Activated T-cell treated with anti-CD3 and anti-CD28 coated beads for 1 hour (primary cell): ENCODE results near the gene BCLAF1.
"Not testable (repeated sequence)": the region's sequence is repeated elsewhere in the genome, so short reads cannot be mapped to it uniquely, and the experiment has no call there.

Experiments used
- DNase-seq: peaks from one replicate; pipeline ENCODE4 v3.0.0-alpha.2; 2020; ENCODE audit warnings: low read depth

BCLAF1 gene

GRCh38 chr6:136249811-136250685, 39.6 kb downstream of the BCLAF1 start, which contains the start of gene MTFR2:
Gene MTFR2 (minus strand): TSS chr6:136250311. CDS start chr6:136249099, 1,212 bp downstream.
- DNase-seq = peak; percentile 83

- DNase-seq = no peak
These were observed 40.3 kb downstream of the BCLAF1 start for GRCh38 chr6:136249336-136249735.

- DNase-seq = no peak
These were observed 45.5 kb downstream of the BCLAF1 start for GRCh38 chr6:136244061-136244616.

- DNase-seq = no peak
These were observed 53.0 kb downstream of the BCLAF1 start for GRCh38 chr6:136236466-136237293.

GRCh38 chr6:136235233-136235564, 54.4 kb downstream of the BCLAF1 start:
- no peak for DNase-seq

- DNase-seq = no peak
These were observed 56.9 kb downstream of the BCLAF1 start for GRCh38 chr6:136232701-136233100.

- no peak for DNase-seq
These were observed 59.3 kb downstream of the BCLAF1 start for GRCh38 chr6:136230219-136230853.

GRCh38 chr6:136228814-136229213, 60.8 kb downstream of the BCLAF1 start:
- DNase-seq = no peak

- no peak for DNase-seq
These were observed 62.8 kb downstream of the BCLAF1 start for GRCh38 chr6:136226674-136227377.

GRCh38 chr6:136226027-136226673, 63.5 kb downstream of the BCLAF1 start:
- DNase-seq = peak; percentile 39

GRCh38 chr6:136225496-136225895, 64.2 kb downstream of the BCLAF1 start:
- DNase-seq = no peak

GRCh38 chr6:136224974-136225373, 64.7 kb downstream of the BCLAF1 start:
- not testable (repeated sequence) for DNase-seq

GRCh38 chr6:136216503-136217401, 72.9 kb downstream of the BCLAF1 start:
- no peak for DNase-seq

GRCh38 chr6:136213853-136214252, 75.8 kb downstream of the BCLAF1 start:
- no peak for DNase-seq

- no peak for DNase-seq
These were observed 76.6 kb downstream of the BCLAF1 start for GRCh38 chr6:136213012-136213539.

- DNase-seq = no peak
These were observed 77.0 kb downstream of the BCLAF1 start for GRCh38 chr6:136212608-136213007.

- no peak for DNase-seq
These were observed 79.1 kb downstream of the BCLAF1 start for GRCh38 chr6:136210398-136211165.

- no peak for DNase-seq
These were observed 80.2 kb downstream of the BCLAF1 start for GRCh38 chr6:136209496-136209895.

- no peak for DNase-seq
These were observed 80.9 kb downstream of the BCLAF1 start for GRCh38 chr6:136208783-136209182.
